ENCODE results near the gene COG5. TPM values are rescaled to one million over a fixed set of nuclear protein-coding genes. Genes with fewer than 3 reads are reported as not detected.

Gene COG5
- 10 to 100 TPM; 30.9 to 49.2 TPM for total RNA-seq

DNA sequence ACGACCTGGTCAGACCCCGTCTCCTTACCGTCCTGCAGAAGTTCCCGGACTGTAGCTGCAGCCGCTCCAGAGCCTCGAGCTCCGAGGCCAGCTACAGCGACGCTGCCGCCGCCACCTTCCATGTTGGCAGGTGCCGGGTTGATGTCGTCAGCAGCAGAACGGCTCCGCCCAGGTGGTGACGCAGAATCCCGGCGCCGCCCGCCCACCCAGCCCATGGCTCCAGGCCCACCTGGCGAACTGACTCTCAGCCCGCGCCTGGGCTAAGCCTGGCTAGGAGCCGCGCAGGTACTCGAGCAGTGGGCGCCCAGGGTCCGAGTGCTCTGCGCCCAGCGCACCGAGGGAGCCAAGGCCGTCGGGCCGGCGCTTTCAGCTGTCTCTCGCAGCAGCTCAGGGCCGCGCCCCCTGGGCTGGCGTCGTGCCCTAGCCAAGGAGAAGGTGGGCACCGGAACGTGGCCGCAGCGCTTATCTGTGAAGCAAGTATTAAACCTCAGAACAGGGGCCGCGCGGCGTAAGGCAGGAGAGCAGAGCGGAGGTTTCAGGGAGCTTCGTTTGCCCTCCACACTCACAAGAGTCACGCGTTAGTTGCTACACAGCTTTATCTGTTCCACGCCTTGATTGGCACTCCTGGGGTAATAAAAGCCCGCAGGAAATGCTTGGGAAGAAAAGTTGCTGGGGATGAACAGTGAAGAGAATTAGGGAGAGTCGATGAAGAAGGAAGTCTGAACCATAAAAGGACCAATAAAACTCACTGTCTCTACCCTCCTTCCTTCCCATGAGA, at the start of gene COG5, which contains the start of gene DUS4L:
Gene COG5 (minus strand): TSS at position 146 of the 778 bp plus-strand sequence. CDS start 24 bp downstream, at position 122.
Gene DUS4L (plus strand): TSS at position 197 of the 778 bp plus-strand sequence. CDS start 3,100 bp downstream, outside the sequence.
- peaks cover 0 to 12% of the 10 kb centered on the region in 2 donors for H3K36me3 Mint-ChIP-seq

DNA sequence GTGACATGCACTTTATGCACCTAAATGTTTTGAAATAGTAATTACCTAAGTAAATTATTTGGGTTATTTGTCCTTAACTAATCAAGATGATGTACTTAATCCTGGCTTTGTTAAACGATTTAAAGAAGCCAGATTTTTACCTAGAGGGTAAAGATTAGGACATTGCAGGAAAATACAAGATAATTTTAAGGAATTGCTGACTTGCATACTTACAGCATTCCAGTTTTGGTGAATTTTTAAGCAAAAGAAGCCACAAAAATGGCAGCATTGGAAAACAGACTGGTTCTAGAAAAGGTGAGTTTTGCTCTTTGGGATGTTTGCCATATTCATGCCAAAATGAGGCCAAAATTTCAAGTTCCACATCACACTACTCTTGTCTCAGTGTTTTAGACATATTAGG, 49.7 kb upstream of the COG5 start:
- ATAC-seq: no peak
- H3K9me3 Mint-ChIP-seq: no peaks in the 10 kb centered on the region
- peaks cover 0 to 12% of the 10 kb centered on the region in 2 donors for H3K36me3 Mint-ChIP-seq
- H3K27ac Mint-ChIP-seq: no peak overlapping the region
- no peak for DNase-seq (ENCODE audit: low spot score in 2 of 2)

More for the DNA sequence above, at the start of gene COG5, which contains the start of gene DUS4L:
- Mint-ChIP-seq H3K27ac (peak within 1 kb of the TSS; percentile 97), H3K9me3 (no peaks in the 10 kb centered on the region)
- DNase-seq (ENCODE audit: low spot score in 2 of 2): peak; percentile 79 to 80
- peak; percentile 90 to 95 for ATAC-seq

DNA sequence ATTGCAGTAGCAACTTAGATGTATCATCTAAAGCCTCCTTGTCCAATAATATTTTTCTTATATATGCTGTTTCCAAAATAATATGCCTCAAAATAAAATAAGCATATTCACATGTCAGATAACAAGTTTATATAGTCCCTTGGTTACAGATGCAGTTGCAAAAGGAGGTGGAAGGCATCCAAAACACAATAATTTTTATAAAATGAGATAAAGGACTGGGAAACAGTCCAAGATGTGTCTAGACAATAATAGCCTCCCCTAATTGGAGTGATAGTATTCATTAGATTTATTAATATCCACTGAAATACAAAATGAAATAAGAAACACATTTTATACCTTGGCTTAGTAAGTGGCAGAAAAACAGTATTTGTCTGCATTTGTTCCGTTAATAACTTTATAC, 46.6 kb upstream of the COG5 start:
- DNase-seq (ENCODE audit: low spot score in 2 of 2) (no peak), ATAC-seq (no peak)
- no peaks in the 10 kb centered on the region for H3K9me3 Mint-ChIP-seq
- peaks cover 0 to 4% of the 10 kb centered on the region in 2 donors for H3K36me3 Mint-ChIP-seq
- H3K27ac Mint-ChIP-seq: no peak overlapping the region

DNA sequence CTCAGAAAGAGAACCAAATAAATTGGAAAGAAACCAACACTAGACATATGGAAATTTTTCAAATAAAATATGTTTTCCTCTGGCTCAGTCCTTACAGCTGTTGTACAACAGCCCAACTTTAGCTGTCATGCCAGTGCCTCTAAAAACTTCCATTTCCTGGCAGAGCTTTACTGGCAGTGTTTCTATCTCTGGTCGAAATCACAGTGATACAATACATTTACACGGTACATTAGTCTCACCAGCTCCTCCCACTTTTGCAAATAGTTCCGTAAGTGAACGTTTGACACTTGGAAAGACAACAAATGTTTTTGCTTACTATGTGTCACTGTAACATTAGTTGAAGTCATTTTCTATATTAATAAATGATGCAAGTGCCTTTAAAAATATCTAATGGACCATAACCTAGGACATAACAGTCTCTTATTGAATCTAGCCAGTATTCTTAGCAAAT, 46.1 kb upstream of the COG5 start:
- DNase-seq (ENCODE audit: low spot score in 2 of 2) (no peak), ATAC-seq (no peak)
- Mint-ChIP-seq H3K27ac (no peak overlapping the region), H3K9me3 (no peaks in the 10 kb centered on the region), H3K36me3 (peaks cover 0 to 4% of the 10 kb centered on the region in 2 donors)

GRCh38 chr7:107606303-107606702, 42.6 kb upstream of the COG5 start:
- peaks cover 0 to 6% of the 10 kb centered on the region in 2 donors for H3K36me3 Mint-ChIP-seq
- H3K27ac Mint-ChIP-seq: no peak overlapping the region
- H3K9me3 Mint-ChIP-seq: no peaks in the 10 kb centered on the region
- ATAC-seq (no peak), DNase-seq (ENCODE audit: low spot score in 2 of 2) (no peak)

DNA sequence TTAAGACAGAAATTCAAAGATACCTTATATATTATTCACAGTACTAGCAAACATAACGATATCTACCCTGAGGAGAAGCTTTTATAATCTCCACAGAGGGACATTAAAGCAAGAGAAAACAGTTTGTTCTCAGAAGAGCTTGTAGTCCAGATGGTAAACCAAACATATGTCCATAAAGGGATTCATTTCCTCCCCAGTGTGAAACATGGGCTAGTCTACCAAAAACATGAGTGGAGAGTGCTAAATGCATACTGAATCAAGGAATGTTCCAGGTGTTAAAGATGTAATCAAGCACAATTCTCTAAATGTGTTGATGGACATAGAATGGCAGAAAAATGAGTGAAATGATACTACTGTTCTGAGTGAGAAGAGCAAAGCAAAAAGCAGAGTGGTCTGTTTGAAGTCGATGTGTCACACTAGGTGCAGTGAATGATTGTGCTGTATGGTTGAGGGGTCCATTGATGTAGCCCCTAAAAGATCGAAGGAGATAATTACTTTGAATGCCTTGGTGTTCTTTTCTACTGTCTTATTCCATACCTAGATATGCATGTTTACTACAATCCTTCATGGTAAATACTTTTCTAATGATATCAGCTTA, 41.6 kb upstream of the COG5 start:
- DNase-seq (ENCODE audit: low spot score in 2 of 2) (no peak), ATAC-seq (peak; percentile 46 to 98)
- no peaks in the 10 kb centered on the region for H3K9me3 Mint-ChIP-seq
- H3K27ac Mint-ChIP-seq: no peak overlapping the region
- H3K36me3 Mint-ChIP-seq: peaks cover 0 to 6% of the 10 kb centered on the region in 2 donors

GRCh38 chr7:107600816-107601215, 37.1 kb upstream of the COG5 start:
- DNase-seq (ENCODE audit: low spot score in 2 of 2) (no peak), ATAC-seq (no peak)
- Mint-ChIP-seq H3K36me3 (peaks cover 0 to 6% of the 10 kb centered on the region in 2 donors), H3K9me3 (no peaks in the 10 kb centered on the region), H3K27ac (no peak overlapping the region)

DNA sequence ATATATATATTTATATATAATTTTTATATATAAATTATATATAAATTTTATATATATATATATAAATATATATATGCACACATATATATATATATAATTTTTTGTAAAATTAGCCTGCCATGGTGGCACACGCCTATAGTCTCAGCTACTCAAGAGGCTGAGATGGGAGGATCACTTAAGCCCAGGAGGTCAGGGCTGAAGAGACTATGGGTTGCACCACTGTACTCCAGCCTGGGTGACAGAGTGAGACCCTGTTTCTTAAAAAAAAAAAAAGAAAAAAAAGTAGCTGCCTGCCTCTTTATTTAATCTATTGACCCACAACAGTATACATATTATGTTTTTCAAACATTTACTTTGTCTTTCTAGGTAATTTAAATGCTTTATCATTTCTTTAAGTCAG, 35.5 kb upstream of the COG5 start:
- no peak overlapping the region for H3K27ac Mint-ChIP-seq
- no peaks in the 10 kb centered on the region for H3K9me3 Mint-ChIP-seq
- H3K36me3 Mint-ChIP-seq: peaks cover 0 to 6% of the 10 kb centered on the region in 2 donors
- DNase-seq (ENCODE audit: low spot score in 2 of 2) (no peak), ATAC-seq (peak in 1 of 2 donors; percentile 50)

- Mint-ChIP-seq H3K27ac (no peak overlapping the region), H3K36me3 (no peaks in the 10 kb centered on the region), H3K9me3 (no peaks in the 10 kb centered on the region)
- DNase-seq (ENCODE audit: low spot score in 2 of 2) (no peak), ATAC-seq (no peak)
Measured at GRCh38 chr7:107597953-107598352, 34.2 kb upstream of the COG5 start.

DNA sequence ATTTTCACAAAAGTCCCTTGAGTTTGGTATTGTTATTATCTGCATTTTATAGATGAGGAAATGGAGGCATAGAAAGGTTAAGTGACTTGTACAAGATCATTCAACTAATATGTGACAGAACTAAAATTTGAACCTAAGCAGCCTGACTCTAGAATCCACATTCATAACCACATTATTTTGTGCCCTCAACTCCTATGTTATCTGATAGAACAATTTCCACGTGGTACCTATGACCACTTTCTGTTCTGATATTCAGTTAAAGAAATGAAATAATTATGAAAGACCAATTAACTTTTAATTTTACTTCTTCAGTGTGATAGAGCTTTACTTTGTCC, 33.8 kb upstream of the COG5 start:
- H3K36me3 Mint-ChIP-seq: no peaks in the 10 kb centered on the region
- ATAC-seq: no peak
- no peak for DNase-seq (ENCODE audit: low spot score in 2 of 2)
- no peak overlapping the region for H3K27ac Mint-ChIP-seq
- no peaks in the 10 kb centered on the region for H3K9me3 Mint-ChIP-seq

DNA sequence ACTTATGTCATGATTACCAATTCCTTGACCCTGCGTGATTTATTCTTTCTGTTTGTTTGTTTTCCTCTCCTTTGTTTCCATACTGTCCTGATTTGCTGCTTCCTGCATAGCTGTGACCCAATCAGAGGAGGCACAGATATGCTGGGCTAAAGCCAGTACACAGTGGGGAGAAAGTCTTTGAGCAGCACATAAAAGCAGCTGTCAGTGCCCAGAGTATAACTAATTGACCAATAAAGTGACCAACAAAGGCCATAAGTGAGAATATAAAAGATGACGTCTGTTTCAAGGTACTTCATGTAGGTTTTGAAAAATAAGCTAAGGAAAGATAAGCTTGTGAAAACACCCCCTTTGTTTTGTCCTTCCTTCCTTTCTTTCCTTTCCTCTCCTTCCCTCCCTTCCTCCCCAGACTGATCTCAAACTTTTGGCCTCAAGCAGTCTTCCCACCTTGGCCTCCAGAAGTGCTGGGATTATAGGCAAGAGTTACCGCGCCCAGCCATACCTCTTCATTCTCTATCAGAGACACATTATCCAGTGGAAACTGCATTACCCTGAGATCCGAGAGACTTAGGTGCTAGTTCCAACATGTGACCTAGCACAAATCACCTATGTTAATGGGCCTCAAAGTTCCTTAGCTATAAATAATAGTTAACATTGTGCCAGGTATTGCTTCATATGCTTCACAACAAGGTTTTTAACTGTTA, 33.3 kb upstream of the COG5 start:
- DNase-seq (ENCODE audit: low spot score in 2 of 2): no peak
- ATAC-seq: no peak
- Mint-ChIP-seq H3K9me3 (no peaks in the 10 kb centered on the region), H3K27ac (no peak overlapping the region), H3K36me3 (no peaks in the 10 kb centered on the region)

- H3K9me3 Mint-ChIP-seq: no peaks in the 10 kb centered on the region
- ATAC-seq: no peak
- no peaks in the 10 kb centered on the region for H3K36me3 Mint-ChIP-seq
- no peak for DNase-seq (ENCODE audit: low spot score in 2 of 2)
- H3K27ac Mint-ChIP-seq: no peak overlapping the region
Measured at GRCh38 chr7:107594961-107595737, 31.4 kb upstream of the COG5 start.

DNA sequence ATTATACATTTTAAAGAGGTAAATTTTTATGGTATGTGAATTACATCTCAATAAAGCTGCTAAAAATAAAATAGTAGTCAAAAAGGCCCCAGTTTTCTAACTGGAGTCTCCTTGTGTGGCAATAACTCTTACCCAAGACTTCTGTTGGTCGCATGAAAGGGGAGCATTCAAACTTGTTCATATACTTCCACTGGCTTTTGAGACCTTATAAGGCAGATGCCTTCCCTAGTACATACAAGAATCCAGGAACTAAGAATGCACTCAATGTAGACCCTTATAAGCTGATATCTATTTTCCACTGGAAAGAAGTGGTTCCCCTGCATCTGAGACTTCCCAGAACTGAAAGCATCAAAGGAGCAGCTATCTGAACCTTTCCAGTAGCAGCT, 29.3 kb upstream of the COG5 start:
- DNase-seq (ENCODE audit: low spot score in 2 of 2): no peak
- no peak for ATAC-seq
- H3K36me3 Mint-ChIP-seq: no peaks in the 10 kb centered on the region
- H3K9me3 Mint-ChIP-seq: no peaks in the 10 kb centered on the region
- H3K27ac Mint-ChIP-seq: no peak overlapping the region

GRCh38 chr7:107592361-107593024, 28.8 kb upstream of the COG5 start:
- no peak for ATAC-seq
- H3K27ac Mint-ChIP-seq: no peak overlapping the region
- H3K36me3 Mint-ChIP-seq: no peaks in the 10 kb centered on the region
- no peaks in the 10 kb centered on the region for H3K9me3 Mint-ChIP-seq
- DNase-seq (ENCODE audit: low spot score in 2 of 2): no peak

DNA sequence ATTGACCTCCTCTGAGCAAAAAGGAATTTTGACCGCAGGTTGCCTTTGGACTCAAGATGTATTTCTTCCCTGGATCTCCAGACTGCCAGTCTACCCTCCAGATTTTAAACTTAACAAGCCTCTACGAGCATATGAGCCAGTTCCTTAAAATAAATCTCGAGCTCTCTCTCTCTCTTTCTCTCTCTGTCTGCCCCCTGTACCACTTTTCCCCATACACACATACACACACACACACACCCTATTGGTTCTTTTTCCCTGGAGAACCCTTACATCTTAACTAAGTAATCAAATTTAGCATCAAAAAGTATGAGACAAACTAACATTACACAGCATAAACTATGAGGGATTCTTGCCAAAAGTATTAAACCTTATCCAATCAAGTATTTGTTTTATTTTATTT, 27.7 kb upstream of the COG5 start:
- no peak for DNase-seq (ENCODE audit: low spot score in 2 of 2)
- ATAC-seq: no peak
- H3K27ac Mint-ChIP-seq: no peak overlapping the region
- H3K36me3 Mint-ChIP-seq: no peaks in the 10 kb centered on the region
- H3K9me3 Mint-ChIP-seq: no peaks in the 10 kb centered on the region

- H3K9me3 Mint-ChIP-seq: no peaks in the 10 kb centered on the region
- no peak for ATAC-seq
- H3K36me3 Mint-ChIP-seq: peaks cover 6 to 9% of the 10 kb centered on the region in 2 donors
Measured at GRCh38 chr7:107588529-107589130, 24.9 kb upstream of the COG5 start.

More at GRCh38 chr7:107588529-107589130, 24.9 kb upstream of the COG5 start:
- no peak for DNase-seq (ENCODE audit: low spot score in 2 of 2)
- no peak overlapping the region for H3K27ac Mint-ChIP-seq

Data from activated naive CD4-positive, alpha-beta T cell treated with anti-CD3 and anti-CD28 coated beads, Interleukin-2, amount 50 U/mL, for 72 hours (primary cell).